Urinary bladder (tissue), 4 donors: ENCODE measurements around the gene HBA1. TPM values are rescaled to one million over a fixed set of nuclear protein-coding genes. Genes with fewer than 3 reads are reported as not detected.
"Not testable (repeated sequence)": the region's sequence is repeated elsewhere in the genome, so short reads cannot be mapped to it uniquely, and the experiment has no call there.

ENCODE experiments used
- DNase-seq: peaks from one replicate; pipeline ENCODE4 v3.0.0-alpha.2; 2015; ENCODE audit errors: extremely low spot score
- H3K27ac ChIP-seq: one replicate; pipeline ENCODE4 v1.5.1; 2013; ENCODE audit warnings: low read depth, mild to moderate bottlenecking, moderate library complexity
- H3K36me3 ChIP-seq: one replicate; pipeline ENCODE4 v1.6.1; 2013; ENCODE audit warnings: mild to moderate bottlenecking, moderate library complexity; ENCODE audit not compliant: insufficient read depth
- H3K4me1 ChIP-seq: one replicate; pipeline ENCODE4 v1.6.1; 2013; ENCODE audit warnings: mild to moderate bottlenecking, moderate library complexity; ENCODE audit not compliant: insufficient read depth
- H3K4me3 ChIP-seq: one replicate; pipeline ENCODE4 v1.5.1; 2013; ENCODE audit warnings: low read depth, low read length
- WGBS: extraction: QIAGEN DNeasy Blood & Tissue Kit; methylation state at CpG from one replicate; pipeline ENCODE4 v1.1.7; 2013; 5-methylcytosine and 5-hydroxymethylcytosine counted together
- polyA plus RNA-seq: library from polyadenylated mRNA; stranded (reverse); fragments of 200-250 nt; gene quantifications from one replicate; pipeline ENCODE4 v1.2.3, GENCODE V29; 2013
- total RNA-seq: library from RNA; depleted of rRNA; stranded (reverse); fragments of >200 nt; gene quantifications from one replicate; pipeline ENCODE4 v1.2.3, GENCODE V29; 2014
- donor health status: healthy with polysubstance abuse.
- donor health status: healthy.

The HBA1 gene
- total and polyA plus RNA-seq, 2 donors: 9.7 to 472 TPM

- Histone ChIP-seq H3K36me3 (no peaks in the 10 kb centered on the region), H3K4me3 (no peak overlapping the region), H3K4me1 (no peaks in the 10 kb centered on the region), H3K27ac (no peak overlapping the region)
- no peak for DNase-seq
- WGBS: 2% methylated on average over 46 of the region's 77 CpGs
Measured at GRCh38 chr16:164827-165538, 11.5 kb upstream of the HBA1 start.

DNA sequence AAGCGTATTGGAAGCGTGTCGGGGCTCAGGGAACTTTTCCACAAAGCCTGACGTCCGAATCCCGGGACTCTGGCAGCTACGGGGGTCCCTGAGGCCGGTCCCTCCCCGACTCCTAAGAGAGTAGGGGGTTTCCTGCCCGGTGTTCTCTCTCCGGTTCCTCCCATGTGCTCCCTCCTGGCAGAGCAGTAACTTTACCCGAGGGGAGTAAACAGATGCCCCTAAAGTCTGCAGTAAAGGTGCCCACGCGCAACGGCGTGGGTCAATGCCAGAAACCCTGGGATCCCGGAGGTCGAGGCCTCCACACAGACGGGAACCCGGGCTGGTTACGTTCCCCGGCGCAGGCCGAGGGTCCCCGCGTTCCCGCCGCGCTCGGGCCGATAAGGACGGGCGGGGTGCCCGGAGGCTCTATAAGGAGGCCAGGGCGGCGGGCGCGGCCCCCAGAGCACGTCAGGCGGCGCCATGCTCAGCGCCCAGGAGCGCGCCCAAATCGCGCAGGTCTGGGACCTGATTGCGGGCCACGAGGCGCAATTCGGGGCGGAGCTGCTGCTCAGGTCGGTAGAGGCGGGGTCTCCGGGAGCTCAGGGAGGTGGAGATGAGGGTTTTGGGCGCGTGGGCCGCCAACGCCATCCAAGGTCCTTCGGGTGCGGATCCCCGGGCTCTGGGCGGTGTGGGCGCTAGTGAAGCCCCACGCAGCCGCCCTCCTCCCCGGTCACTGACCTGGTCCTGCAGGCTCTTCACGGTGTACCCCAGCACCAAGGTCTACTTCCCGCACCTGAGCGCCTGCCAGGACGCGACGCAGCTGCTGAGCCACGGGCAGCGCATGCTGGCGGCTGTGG, 10.7 kb upstream of the HBA1 start, which contains the start of gene HBM:
Gene HBM (plus strand): TSS at position 440 of the 836 bp plus-strand sequence. CDS start 20 bp downstream, at position 460.
- Histone ChIP-seq H3K36me3 (no peaks in the 10 kb centered on the region), H3K4me1 (no peaks in the 10 kb centered on the region), H3K4me3 (no peak within 1 kb of the TSS), H3K27ac (no peak within 1 kb of the TSS)
- 3% methylated on average over 75 of the region's 75 CpGs for WGBS
- DNase-seq: no peak

DNA sequence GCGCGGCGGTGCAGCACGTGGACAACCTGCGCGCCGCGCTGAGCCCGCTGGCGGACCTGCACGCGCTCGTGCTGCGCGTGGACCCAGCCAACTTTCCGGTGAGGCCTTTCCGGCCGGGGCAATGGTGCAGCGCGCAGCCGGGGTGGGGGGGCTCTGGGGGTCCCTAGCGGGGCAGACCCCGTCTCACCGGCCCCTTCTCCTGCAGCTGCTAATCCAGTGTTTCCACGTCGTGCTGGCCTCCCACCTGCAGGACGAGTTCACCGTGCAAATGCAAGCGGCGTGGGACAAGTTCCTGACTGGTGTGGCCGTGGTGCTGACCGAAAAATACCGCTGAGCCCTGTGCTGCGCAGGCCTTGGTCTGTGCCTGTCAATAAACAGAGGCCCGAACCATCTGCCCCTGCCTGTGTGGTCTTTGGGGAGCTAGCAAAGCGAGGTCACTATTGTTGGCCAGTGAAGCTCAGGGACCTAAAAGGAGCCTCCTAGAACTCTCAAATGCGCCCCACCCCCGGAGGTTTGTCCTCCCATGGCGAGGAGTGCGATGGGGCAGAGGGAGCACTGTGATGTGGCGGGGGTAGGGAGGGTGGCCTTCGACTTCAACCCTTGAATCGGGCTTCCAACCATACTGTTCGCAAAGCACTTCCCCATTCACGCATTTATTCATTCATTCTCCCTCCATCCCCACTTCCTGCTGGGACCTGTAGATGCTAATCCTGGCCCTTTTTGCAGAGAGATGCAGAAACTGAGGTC, 9.9 kb upstream of the HBA1 start:
- DNase-seq: no peak
- H3K4me3 ChIP-seq: no peak overlapping the region
- no peaks in the 10 kb centered on the region for H3K4me1 ChIP-seq
- H3K27ac ChIP-seq: no peak overlapping the region
- H3K36me3 ChIP-seq: no peaks in the 10 kb centered on the region
- 4% methylated on average over 45 of the region's 45 CpGs for WGBS

DNA sequence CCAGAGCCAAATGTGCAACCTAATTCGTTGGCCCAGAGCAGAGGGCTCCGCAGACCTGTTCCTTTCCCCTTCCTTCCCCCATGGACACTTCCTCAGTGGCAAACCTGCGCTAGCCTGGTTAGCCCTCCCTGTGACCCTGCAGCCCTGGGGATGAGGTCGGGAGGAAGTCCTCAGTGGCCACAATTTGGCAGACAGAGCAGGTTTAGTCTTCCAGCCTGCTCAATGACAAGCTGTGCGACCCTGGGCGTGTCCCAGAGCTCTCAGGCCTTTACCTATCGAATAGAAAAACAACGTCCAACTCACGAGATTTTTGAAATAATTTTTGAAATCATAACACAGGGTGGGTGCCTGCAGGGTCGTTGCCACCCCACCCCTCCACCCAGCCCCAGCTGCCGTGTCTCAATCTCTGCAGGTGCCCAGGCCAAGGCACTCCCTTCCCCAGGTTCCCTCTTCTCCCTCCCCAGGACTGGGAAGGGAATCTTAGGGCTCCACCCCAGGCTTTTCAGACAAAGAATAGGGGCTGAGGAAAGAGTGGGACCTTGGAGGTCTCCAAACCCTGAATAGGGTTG, 9.3 kb upstream of the HBA1 start:
- H3K4me1 ChIP-seq: no peaks in the 10 kb centered on the region
- no peak overlapping the region for H3K27ac ChIP-seq
- H3K36me3 ChIP-seq: no peaks in the 10 kb centered on the region
- H3K4me3 ChIP-seq: no peak overlapping the region
- no peak for DNase-seq
- 7% methylated on average over 11 of the region's 11 CpGs for WGBS

DNA sequence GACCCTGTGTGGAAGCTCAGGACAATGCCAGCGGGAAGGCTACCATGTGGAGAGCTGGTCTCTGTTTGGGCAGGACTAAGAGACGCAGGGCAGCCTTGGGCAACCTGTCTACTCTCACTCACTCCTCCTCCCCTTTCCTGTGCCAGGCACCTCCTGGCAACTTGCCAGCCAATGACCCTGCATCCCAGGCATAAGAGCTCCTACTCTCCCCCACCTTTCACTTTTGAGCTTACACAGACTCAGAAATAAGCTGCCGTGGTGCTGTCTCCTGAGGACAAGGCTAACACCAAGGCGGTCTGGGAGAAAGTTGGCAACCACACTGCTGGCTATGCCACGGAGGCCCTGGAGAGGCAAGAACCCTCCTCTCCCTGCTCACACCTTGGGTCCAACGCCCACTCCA, 8.1 kb upstream of the HBA1 start:
- H3K4me1 ChIP-seq: no peaks in the 10 kb centered on the region
- WGBS: 60% methylated on average over 6 of the region's 6 CpGs

GRCh38 chr16:169014-169413, 7.5 kb upstream of the HBA1 start:
- Histone ChIP-seq H3K4me3 (no peak overlapping the region), H3K27ac (no peak overlapping the region), H3K4me1 (no peaks in the 10 kb centered on the region), H3K36me3 (no peaks in the 10 kb centered on the region)
- no peak for DNase-seq
- 38% methylated on average over 3 of the region's 3 CpGs for WGBS

More for the DNA sequence above, 8.1 kb upstream of the HBA1 start:
- DNase-seq: no peak
- Histone ChIP-seq H3K4me3 (no peak overlapping the region), H3K27ac (no peak overlapping the region), H3K36me3 (no peaks in the 10 kb centered on the region)

DNA sequence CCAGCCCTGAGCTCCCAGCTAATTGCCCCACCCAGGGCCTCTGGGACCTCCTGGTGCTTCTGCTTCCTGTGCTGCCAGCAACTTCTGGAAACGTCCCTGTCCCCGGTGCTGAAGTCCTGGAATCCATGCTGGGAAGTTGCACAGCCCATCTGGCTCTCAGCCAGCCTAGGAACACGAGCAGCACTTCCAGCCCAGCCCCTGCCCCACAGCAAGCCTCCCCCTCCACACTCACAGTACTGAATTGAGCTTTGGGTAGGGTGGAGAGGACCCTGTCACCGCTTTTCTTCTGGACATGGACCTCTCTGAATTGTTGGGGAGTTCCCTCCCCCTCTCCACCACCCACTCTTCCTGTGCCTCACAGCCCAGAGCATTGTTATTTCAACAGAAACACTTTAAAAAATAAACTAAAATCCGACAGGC, 6.4 kb upstream of the HBA1 start:
- not testable (repeated sequence) for DNase-seq, H3K4me1 ChIP-seq, H3K36me3 ChIP-seq, H3K27ac ChIP-seq, H3K4me3 ChIP-seq
- 4% methylated on average over 5 of the region's 5 CpGs for WGBS

DNA sequence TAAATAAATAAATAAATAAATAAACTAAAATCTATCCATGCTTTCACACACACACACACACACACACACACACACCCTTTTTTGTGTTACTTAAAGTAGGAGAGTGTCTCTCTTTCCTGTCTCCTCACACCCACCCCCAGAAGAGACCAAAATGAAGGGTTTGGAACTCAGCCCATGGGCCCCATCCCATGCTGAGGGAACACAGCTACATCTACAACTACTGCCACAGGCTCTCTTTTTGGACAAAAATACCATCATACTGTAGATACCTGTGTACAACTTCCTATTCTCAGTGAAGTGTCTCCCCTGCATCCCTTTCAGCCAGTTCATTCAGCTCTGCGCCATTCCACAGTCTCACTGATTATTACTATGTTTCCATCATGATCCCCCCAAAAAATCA, 5.7 kb upstream of the HBA1 start:
- no peak overlapping the region for H3K4me3 ChIP-seq
- no peaks in the 10 kb centered on the region for H3K36me3 ChIP-seq
- no peak overlapping the region for H3K27ac ChIP-seq
- 53% methylated on average over 1 of the region's 1 CpG for WGBS
- no peak for DNase-seq
- H3K4me1 ChIP-seq: no peaks in the 10 kb centered on the region

- DNase-seq, H3K4me1 ChIP-seq, H3K27ac ChIP-seq, H3K4me3 ChIP-seq, H3K36me3 ChIP-seq: not testable (repeated sequence)
- WGBS: no CpG with 5 or more reads among the region's 74 CpGs
Measured at GRCh38 chr16:172374-172941, 4.0 kb upstream of the HBA1 start, which contains the start of gene HBA2. TSS of gene HBA2 (plus strand) at chr16:172876. CDS start at chr16:172913, 37 bp downstream.

GRCh38 chr16:173211-173854, 3.1 kb upstream of the HBA1 start:
- H3K4me1 ChIP-seq, H3K4me3 ChIP-seq, H3K27ac ChIP-seq, H3K36me3 ChIP-seq, DNase-seq: not testable (repeated sequence)
- WGBS: 8% methylated on average over 30 of the region's 44 CpGs

GRCh38 chr16:173928-174769, 2.3 kb upstream of the HBA1 start:
- WGBS: 15% methylated on average over 8 of the region's 13 CpGs
- H3K36me3 ChIP-seq, H3K27ac ChIP-seq, H3K4me1 ChIP-seq, DNase-seq, H3K4me3 ChIP-seq: not testable (repeated sequence)
